GM12892 (cell line): ENCODE measurements around the gene NBEA.
"Not testable (repeated sequence)": the region's sequence is repeated elsewhere in the genome, so short reads cannot be mapped to it uniquely, and the experiment has no call there.

ENCODE experiments used
- DNase-seq: peaks from one replicate; pipeline ENCODE4 v3.0.0; 2011; ENCODE audit not compliant: insufficient read length
- FAIRE-seq: peaks from 2 replicates; lab custom pipeline; 2011; peaks lifted over from hg19 to GRCh38; lab: Jason Lieb, UNC
- POLR2A ChIP-seq: IDR thresholded peaks from 2 replicates; pipeline ENCODE4 v1.6.1; 2011; ENCODE audit warnings: low read depth, low read length, control low read depth
- POLR2AphosphoS5 ChIP-seq: IDR thresholded peaks from 2 replicates; pipeline ENCODE4 v1.6.1; 2011; ENCODE audit warnings: low read depth, low read length, control low read depth
- TAF1 ChIP-seq: IDR thresholded peaks from 2 replicates; pipeline ENCODE4 v1.6.1; 2011; ENCODE audit warnings: low read depth, mild to moderate bottlenecking, control low read depth, low read length, borderline replicate concordance

The NBEA gene

DNA sequence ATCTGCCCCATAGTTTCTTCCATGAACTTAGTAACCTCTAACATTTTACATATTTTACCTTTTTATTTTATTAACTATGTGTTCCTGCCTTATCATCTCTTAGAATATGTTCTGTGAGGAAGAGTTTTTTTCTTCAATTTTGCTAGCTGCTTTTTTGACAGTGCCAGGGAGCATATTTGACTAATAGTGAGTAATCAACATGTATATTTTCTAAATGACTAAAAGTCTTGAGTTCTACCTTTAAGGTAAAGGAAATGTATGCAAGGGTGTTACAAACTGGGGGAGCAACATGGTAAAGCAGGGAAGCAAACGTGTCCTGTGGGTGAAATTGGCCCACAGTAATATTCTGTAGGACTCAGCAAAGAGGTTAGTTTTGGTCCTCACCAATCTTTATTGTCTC is 165.5 kb downstream of the NBEA start:
- TF ChIP-seq POLR2A (no peak), TAF1 (no peak), POLR2AphosphoS5 (no peak)

DNA sequence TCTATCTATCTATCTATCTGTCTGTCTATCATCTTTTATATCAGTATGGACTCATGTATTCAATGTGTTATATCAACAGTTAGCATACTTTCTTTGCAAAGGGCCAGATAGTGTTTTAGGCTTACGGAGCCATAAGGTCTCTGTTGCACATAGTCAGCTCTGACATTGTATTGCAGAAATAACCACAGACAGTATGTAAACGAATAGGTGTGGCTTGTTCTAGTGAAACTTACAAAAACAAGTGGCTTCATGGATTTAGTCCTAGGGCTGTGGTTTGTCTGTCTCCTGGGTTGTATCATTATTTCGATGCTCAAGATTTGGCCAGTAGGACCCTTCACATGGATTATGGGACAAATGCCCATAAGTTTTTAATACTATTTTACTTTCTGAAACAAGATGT is 171.5 kb downstream of the NBEA start:
- not testable (repeated sequence) for FAIRE-seq

More for the DNA sequence above, 165.5 kb downstream of the NBEA start:
- FAIRE-seq, result no peak
- no peak for DNase-seq

DNA sequence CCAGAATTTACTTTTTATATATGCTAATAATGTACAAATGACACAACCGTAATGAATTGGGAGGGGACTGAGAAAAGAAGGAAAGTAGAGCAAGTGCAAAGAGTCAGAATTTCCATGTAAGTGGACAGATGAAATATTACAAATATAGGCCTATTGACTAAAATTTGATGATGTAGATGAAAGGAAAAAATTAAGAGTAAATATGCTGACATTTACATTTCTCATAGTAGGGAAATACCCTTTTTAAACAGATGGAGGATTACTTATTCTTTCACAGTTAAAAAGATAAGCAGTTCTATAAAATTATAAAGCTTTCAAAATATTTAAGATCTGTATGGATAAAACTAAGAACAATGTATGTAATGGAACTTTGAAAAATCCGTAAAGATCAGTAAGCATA is 185.4 kb downstream of the NBEA start:
- DNase-seq, result no peak
- FAIRE-seq, result no peak
- TF ChIP-seq POLR2AphosphoS5 (no peak), POLR2A (no peak), TAF1 (no peak)

More for the DNA sequence above, 171.5 kb downstream of the NBEA start:
- DNase-seq, result not testable (repeated sequence)

DNA sequence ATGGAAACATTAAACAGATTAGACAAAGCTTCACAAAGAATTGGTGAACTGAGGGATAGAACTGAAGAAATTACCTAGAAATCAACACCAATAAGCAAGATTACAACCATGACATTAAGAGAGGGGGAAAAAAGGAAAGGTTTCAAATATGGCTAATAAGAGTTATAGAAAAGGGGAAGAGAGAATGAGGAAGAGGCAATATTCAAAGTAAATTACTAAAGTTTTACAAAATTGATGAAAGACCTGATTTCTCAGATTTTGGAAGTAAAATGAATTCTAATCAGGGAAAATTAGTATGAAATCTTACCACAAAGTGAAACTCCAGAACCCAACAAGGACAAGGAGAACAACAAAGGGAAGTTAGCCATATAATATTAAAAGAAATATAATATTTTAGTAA is 187.4 kb downstream of the NBEA start:
- FAIRE-seq, result no peak
- DNase-seq, result no peak
- TF ChIP-seq POLR2AphosphoS5, result no peak
- no peak for TF ChIP-seq POLR2A
- TF ChIP-seq TAF1, result no peak

DNA sequence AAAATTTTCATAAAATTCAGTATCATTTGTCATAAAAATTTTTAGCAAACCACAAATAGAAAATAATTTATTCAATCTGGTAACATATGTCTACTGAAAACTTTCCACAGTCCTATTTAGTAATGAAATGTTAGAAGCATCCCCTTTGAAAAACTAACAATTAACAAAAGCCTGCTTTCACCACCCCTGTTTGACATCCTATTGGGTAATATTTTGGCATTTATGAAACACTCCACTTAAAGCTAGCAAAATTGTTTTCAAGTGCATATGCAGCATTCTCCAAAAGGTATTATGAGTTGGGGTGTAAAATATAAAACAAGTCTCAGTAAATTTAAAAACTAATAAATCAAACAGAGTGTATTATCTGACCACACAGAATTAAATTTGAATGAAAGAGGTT is 189.4 kb downstream of the NBEA start:
- FAIRE-seq (no peak), DNase-seq (no peak)
- TF ChIP-seq POLR2AphosphoS5 (no peak), TAF1 (no peak), POLR2A (no peak)

DNA sequence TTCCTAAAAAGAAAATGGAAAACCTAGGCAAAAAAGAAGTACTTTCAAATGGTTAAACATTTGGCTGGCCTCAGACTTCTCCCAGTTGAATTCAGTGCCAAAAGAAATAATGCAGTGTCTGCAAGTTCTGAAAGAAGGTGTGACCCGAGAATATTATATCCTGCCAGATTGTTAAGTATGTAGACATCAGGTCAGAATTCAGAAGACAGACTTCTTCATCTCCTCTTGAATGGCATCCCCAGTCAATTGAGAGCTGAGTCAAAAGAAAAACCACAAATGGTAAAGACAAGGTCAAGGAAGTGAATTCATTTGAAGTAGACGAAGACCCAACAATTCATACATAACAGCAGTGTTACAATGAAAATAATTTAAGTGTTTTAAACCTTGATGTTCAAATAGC is 194.5 kb downstream of the NBEA start:
- no peak for DNase-seq
- FAIRE-seq, result no peak
- TF ChIP-seq POLR2A (no peak), TAF1 (no peak), POLR2AphosphoS5 (no peak)

DNA sequence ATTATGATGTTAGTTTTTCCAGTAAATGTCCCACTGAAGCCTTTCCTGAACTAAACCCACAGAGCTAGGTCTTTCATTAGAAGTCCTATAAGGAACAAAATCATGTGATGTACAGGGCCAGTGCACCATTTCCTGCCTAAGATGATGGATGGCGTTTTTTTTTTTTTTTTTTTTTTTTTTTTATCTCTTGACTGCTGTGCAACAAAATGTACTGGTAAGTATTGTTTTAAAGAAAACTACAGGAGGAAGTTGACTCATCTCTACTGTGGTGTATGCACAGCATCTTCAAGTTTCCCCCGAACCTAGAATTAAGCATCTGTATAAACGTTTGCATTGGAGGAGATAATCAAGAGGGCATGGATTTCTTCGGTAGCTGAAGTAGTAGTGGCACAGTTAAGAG is 197.5 kb downstream of the NBEA start:
- no peak for DNase-seq
- FAIRE-seq, result no peak
- no peak for TF ChIP-seq POLR2A
- TF ChIP-seq POLR2AphosphoS5, result no peak
- TF ChIP-seq TAF1, result no peak

DNA sequence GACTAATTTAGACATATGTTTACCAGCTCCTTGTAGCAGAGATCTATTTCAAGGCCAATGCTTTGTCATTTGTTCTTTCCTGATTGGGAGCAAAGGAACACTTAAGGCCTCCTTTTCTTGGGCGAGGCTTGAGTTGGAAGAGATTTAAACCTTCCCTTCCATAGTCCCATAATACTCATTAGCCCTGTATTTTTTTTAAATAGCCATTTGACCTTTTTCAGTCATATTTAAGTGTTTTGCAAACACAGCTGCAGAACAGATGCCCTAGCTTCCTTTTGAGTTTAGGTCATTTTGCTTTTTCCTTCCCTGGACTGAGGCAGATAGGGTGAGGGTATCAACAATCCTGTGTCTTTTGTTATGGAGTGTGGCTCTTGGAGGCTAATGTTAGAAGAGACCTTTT is 198.3 kb downstream of the NBEA start:
- FAIRE-seq, result no peak

DNA sequence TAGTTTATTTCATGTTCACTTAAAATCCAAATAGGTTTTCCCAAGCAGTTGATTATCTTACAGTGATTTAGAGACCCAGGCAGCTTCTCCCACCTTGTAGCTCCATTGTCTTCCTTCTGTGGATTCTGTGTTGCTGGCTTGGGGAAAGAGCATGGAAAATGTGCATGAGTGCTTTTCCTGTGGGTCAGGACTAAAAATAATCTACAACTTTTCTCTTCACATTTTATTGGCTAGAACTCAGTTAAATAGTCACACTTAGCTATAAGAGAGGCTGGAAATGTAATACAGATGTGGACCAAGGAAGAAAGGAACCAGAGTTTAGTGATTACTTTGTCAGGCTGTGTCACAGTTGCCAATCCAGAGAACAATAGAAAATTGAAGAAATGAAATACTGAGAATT is 198.8 kb downstream of the NBEA start:
- TF ChIP-seq POLR2AphosphoS5, result no peak
- TF ChIP-seq TAF1, result no peak
- TF ChIP-seq POLR2A, result no peak
- no peak for FAIRE-seq
- DNase-seq, result no peak

More for the DNA sequence above, 198.3 kb downstream of the NBEA start:
- DNase-seq, result no peak
- TF ChIP-seq POLR2A (no peak), TAF1 (no peak), POLR2AphosphoS5 (no peak)

DNA sequence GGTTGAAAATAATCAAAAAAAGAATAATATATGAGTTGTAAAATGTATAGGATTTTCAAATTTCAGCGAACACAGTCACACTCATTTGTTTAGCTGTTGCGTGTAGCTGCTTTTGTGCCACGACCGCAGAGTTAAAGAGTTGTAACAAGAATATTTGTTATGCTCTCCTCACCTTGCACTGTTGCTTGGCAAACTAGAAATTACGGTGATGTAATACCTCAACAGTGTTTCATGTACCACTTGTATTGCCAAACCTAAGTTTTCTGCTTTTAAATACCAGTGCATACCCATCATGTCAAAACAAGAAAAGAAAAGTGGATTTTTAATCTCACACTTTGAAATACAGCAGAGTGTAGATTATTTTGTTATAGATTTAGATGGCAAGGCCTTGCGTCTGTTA is 201.1 kb downstream of the NBEA start:
- DNase-seq, result no peak
- no peak for TF ChIP-seq POLR2A
- TF ChIP-seq TAF1, result no peak
- TF ChIP-seq POLR2AphosphoS5, result no peak
- FAIRE-seq, result no peak

DNA sequence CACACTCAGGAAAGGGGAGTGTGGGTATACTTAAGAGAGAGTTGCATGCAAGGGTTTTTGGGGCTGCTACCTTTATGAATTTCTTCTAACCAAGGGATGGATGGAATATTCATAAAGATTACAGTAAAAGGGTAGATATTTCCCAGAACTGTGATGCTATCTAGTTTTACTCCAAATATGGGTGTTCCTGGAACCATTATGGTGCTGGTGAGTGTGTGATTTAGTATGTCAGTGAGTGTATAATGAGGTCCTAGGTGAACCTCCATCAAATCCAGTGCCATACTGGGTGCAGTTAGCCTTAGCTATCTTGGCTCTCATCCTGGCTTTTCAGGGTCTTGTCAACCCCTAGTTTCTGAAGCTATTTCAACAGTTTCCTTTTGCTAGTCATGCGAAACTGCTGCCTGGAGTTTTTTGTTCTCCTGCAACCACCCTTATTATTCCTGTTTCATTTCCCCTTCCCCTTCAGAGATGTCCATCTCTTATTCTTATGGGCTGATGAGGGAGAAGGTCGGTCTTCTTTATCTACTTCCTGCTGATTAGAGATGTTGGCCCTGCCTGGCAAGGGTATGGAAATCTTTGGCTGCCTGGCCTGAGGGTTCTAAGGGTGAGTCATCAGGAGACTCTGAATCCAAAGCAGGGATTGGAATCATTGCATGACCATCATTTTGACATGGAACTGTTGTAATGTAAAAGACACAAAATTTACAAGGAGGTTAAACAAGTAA is 202.3 kb downstream of the NBEA start:
- TF ChIP-seq POLR2AphosphoS5 (no peak), TAF1 (no peak), POLR2A (no peak)
- FAIRE-seq (no peak), DNase-seq (no peak)

DNA sequence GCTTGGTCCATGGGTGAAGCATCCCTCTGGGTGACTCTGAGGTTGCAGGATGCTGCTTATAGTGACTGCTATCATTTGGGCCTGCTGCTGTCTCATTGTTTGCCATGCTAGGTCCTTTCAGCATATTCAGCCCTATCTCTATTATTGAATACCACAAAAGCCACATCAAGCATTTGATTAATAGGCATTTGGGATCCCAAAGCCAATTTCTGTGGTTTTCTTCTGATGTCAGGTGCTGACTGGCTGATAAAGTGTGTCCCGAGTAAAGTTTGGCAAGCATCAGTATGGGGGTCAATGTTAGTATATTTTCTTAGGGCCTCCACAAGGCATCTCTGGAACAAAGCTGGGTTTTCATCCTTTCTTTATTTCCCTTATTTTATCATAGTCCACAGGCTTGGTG is 204.6 kb downstream of the NBEA start:
- TF ChIP-seq TAF1 (no peak), POLR2AphosphoS5 (no peak)
- FAIRE-seq (no peak), DNase-seq (no peak)

DNA sequence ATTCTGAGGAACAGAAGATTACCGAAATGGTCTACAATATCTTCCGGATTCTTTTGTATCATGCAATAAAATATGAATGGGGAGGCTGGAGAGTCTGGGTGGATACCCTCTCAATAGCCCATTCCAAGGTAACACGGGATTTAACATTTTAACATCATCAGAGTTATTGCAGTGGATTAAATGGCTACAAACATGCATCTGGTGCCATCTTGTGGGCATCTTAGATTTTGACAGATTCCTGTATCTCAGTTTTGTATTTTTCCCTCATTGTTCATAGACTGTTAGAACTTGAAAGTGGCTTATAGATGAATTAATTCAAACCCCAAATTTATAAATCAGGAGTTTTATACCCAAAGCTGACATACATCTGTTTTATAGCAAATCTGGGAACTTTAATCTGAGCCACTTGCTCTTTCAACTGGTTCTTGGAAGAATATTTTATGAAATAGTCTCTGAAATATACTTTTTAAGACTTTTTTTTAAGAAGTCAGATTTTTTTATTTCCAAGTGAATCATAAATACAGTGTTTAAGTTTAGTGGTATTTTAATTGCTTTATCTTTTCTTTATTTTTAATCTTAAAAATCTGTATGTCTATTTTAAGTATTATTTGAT is 215.2 kb downstream of the NBEA start:
- no peak for DNase-seq
- peak; percentile 78 for FAIRE-seq
- no peak for TF ChIP-seq POLR2A
- TF ChIP-seq POLR2AphosphoS5, result no peak
- no peak for TF ChIP-seq TAF1
